WTC11 (cell line): ENCODE data around the gene DRD4. TPM values are rescaled to one million over a fixed set of nuclear protein-coding genes. Genes with fewer than 3 reads are reported as not detected.

ENCODE experiments used
- ATAC-seq: fragments of 200-7000 bp; cut with Tn5 transposase; 2 replicates; pipeline ENCODE4 v1.10.0; 2021; ENCODE audit warnings: mild to moderate bottlenecking, moderate library complexity
- CTCF ChIA-PET: fragments of 300-600 bp; sonication (Branson Sonifier 250); formaldehyde crosslinking; loops from one replicate; lab custom pipeline; 2021; ENCODE audit warnings: antibody characterized with exemption; lab: Charles Lee
- POLR2A ChIA-PET: fragments of 350-600 bp; sonication (Branson Sonifier 250); formaldehyde crosslinking; loops from one replicate; lab custom pipeline; 2021; ENCODE audit warnings: antibody characterized with exemption; lab: Charles Lee
- DNase-seq: peaks from one replicate; pipeline ENCODE4 v3.0.0; 2021; ENCODE audit warnings: low spot score
- H3K27ac Mint-ChIP-seq: 2 replicates; pipeline ENCODE4 v1.8.0; 2021; ENCODE audit warnings: mixed read lengths
- H3K27me3 Mint-ChIP-seq: 2 replicates; pipeline ENCODE4 v1.8.0; 2021; ENCODE audit warnings: low read depth, mild to moderate bottlenecking, moderate library complexity, mixed read lengths
- H3K36me3 Mint-ChIP-seq: 2 replicates; pipeline ENCODE4 v1.8.0; 2021; ENCODE audit warnings: mixed read lengths
- H3K4me1 Mint-ChIP-seq: 2 replicates; pipeline ENCODE4 v1.8.0; 2022; ENCODE audit warnings: mixed read lengths
- H3K4me3 Mint-ChIP-seq: 2 replicates; pipeline ENCODE4 v1.8.0; 2021; ENCODE audit warnings: mild to moderate bottlenecking, moderate library complexity, mixed read lengths
- H3K9me3 Mint-ChIP-seq: 2 replicates; pipeline ENCODE4 v1.8.0; 2021; ENCODE audit warnings: mixed read lengths
- ATF1 ChIP-seq: sonication (generic); formaldehyde crosslinking; IDR thresholded peaks from 2 replicates; pipeline ENCODE4 v1.8.1; 2023; ENCODE audit warnings: mild to moderate bottlenecking, moderate library complexity, missing genetic modification reagents
- E2F4 ChIP-seq: sonication (generic); formaldehyde crosslinking; IDR thresholded peaks from 2 replicates; pipeline ENCODE4 v1.8.1; 2022; ENCODE audit warnings: low read depth, mild to moderate bottlenecking, moderate library complexity, missing genetic modification reagents, borderline replicate concordance
- FOXJ3 ChIP-seq: sonication (generic); formaldehyde crosslinking; IDR thresholded peaks from 2 replicates; pipeline ENCODE4 v1.9.0; 2021; ENCODE audit warnings: missing genetic modification reagents, mild to moderate bottlenecking, borderline replicate concordance
- FOXK1 ChIP-seq: sonication (generic); formaldehyde crosslinking; IDR thresholded peaks from 2 replicates; pipeline ENCODE4 v1.8.0; 2022; ENCODE audit warnings: mild to moderate bottlenecking, moderate library complexity, missing genetic modification reagents
- GRHL2 ChIP-seq: fragments of 250-450 bp; sonication (Bioruptor Pico); IDR thresholded peaks from 2 replicates; pipeline ENCODE4 v1.8.0; 2022; ENCODE audit warnings: mild to moderate bottlenecking, moderate library complexity; ENCODE audit not compliant: insufficient replicate concordance, severe bottlenecking
- IRF2 ChIP-seq: sonication (generic); formaldehyde crosslinking; IDR thresholded peaks from 2 replicates; pipeline ENCODE4 v1.8.0; 2022; ENCODE audit warnings: low read depth, missing genetic modification reagents, borderline replicate concordance
- JUN ChIP-seq: sonication (generic); formaldehyde crosslinking; IDR thresholded peaks from 2 replicates; pipeline ENCODE4 v1.8.0; 2023; ENCODE audit warnings: mild to moderate bottlenecking, missing genetic modification reagents
- KAT7 ChIP-seq: sonication (generic); formaldehyde crosslinking; IDR thresholded peaks from 2 replicates; pipeline ENCODE4 v1.8.1; 2023; ENCODE audit warnings: missing genetic modification reagents, mild to moderate bottlenecking, borderline replicate concordance
- NFATC4 ChIP-seq: fragments of 250-450 bp; sonication (Bioruptor Pico); IDR thresholded peaks from 2 replicates; pipeline ENCODE4 v1.9.0; 2021; ENCODE audit warnings: mild to moderate bottlenecking
- NFYB ChIP-seq: sonication (generic); formaldehyde crosslinking; conservative IDR thresholded peaks from 2 replicates; pipeline ENCODE4 v1.8.0; 2022; ENCODE audit warnings: low read depth, missing genetic modification reagents
- NR1H2 ChIP-seq: sonication (generic); formaldehyde crosslinking; IDR thresholded peaks from 2 replicates; pipeline ENCODE4 v1.9.0; 2021; ENCODE audit warnings: mild to moderate bottlenecking, moderate library complexity, missing genetic modification reagents
- RELA ChIP-seq: sonication (generic); formaldehyde crosslinking; IDR thresholded peaks from 2 replicates; pipeline ENCODE4 v1.8.1; 2022; ENCODE audit warnings: missing genetic modification reagents, mild to moderate bottlenecking, borderline replicate concordance
- SMAD3 ChIP-seq: sonication (generic); formaldehyde crosslinking; IDR thresholded peaks from 2 replicates; pipeline ENCODE4 v1.8.0; 2022; ENCODE audit warnings: missing genetic modification reagents, mild to moderate bottlenecking, borderline replicate concordance
- STAT6 ChIP-seq: sonication (generic); formaldehyde crosslinking; conservative IDR thresholded peaks from 2 replicates; pipeline ENCODE4 v1.8.1; 2023; ENCODE audit warnings: mild to moderate bottlenecking, low read depth, missing genetic modification reagents, moderate library complexity
- TEAD1 ChIP-seq: sonication (generic); formaldehyde crosslinking; IDR thresholded peaks from 2 replicates; pipeline ENCODE4 v1.8.0; 2022; ENCODE audit warnings: mild to moderate bottlenecking, missing genetic modification reagents
- ZNF121 ChIP-seq: sonication (generic); formaldehyde crosslinking; IDR thresholded peaks from 2 replicates; pipeline ENCODE4 v1.8.0; 2023; ENCODE audit warnings: missing genetic modification reagents
- ZNF219 ChIP-seq: sonication (generic); formaldehyde crosslinking; IDR thresholded peaks from 2 replicates; pipeline ENCODE4 v1.8.0; 2023; ENCODE audit warnings: missing genetic modification reagents, mild to moderate bottlenecking, borderline replicate concordance
- ZNF263 ChIP-seq: sonication (generic); formaldehyde crosslinking; IDR thresholded peaks from 2 replicates; pipeline ENCODE4 v1.8.1; 2022; ENCODE audit warnings: low read depth, mild to moderate bottlenecking, moderate library complexity, missing genetic modification reagents
- total RNA-seq: library from RNA; stranded (reverse); gene quantifications from 3 replicates; pipeline ENCODE4 v1.2.3, GENCODE V29; 2021
- TF ChIP-seq, protein P1 (sequence below): sonication (generic); formaldehyde crosslinking; conservative IDR thresholded peaks from 2 replicates; pipeline ENCODE4 v1.8.1; 2022; ENCODE audit warnings: mild to moderate bottlenecking, missing genetic modification reagents
- TF ChIP-seq, protein P2 (sequence below): fragments of 200-600 bp; IDR thresholded peaks from 2 replicates; pipeline ENCODE4 v1.8.0; 2022; ENCODE audit warnings: antibody characterized with exemption
- TF ChIP-seq, protein P3 (sequence below): fragments of 250-450 bp; sonication (Bioruptor Pico); IDR thresholded peaks from 2 replicates; pipeline ENCODE4 v1.9.0; 2021; ENCODE audit warnings: moderate library complexity, mild to moderate bottlenecking, inconsistent platforms, borderline replicate concordance

Gene DRD4
- total RNA-seq, 1 experiment from 2014 or later, result 3.7 TPM

- TF ChIP-seq, protein P1, sequence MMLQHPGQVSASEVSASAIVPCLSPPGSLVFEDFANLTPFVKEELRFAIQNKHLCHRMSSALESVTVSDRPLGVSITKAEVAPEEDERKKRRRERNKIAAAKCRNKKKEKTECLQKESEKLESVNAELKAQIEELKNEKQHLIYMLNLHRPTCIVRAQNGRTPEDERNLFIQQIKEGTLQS (CRISPR knock-in tag), result no peak
- TF ChIP-seq E2F4 (CRISPR knock-in tag) (no peak), NFATC4 (no peak), SMAD3 (CRISPR knock-in tag) (no peak), ZNF121 (no peak), FOXJ3 (CRISPR knock-in tag) (no peak)
- TF ChIP-seq, protein P2, sequence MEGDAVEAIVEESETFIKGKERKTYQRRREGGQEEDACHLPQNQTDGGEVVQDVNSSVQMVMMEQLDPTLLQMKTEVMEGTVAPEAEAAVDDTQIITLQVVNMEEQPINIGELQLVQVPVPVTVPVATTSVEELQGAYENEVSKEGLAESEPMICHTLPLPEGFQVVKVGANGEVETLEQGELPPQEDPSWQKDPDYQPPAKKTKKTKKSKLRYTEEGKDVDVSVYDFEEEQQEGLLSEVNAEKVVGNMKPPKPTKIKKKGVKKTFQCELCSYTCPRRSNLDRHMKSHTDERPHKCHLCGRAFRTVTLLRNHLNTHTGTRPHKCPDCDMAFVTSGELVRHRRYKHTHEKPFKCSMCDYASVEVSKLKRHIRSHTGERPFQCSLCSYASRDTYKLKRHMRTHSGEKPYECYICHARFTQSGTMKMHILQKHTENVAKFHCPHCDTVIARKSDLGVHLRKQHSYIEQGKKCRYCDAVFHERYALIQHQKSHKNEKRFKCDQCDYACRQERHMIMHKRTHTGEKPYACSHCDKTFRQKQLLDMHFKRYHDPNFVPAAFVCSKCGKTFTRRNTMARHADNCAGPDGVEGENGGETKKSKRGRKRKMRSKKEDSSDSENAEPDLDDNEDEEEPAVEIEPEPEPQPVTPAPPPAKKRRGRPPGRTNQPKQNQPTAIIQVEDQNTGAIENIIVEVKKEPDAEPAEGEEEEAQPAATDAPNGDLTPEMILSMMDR, result no peak
- TF ChIP-seq, protein P3, sequence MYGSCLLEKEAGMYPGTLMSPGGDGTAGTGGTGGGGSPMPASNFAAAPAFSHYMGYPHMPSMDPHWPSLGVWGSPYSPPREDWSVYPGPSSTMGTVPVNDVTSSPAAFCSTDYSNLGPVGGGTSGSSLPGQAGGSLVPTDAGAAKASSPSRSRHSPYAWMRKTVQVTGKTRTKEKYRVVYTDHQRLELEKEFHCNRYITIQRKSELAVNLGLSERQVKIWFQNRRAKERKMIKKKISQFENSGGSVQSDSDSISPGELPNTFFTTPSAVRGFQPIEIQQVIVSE, result no peak
- Mint-ChIP-seq H3K4me3 (no peak overlapping the region), H3K27ac (peak overlapping the region; percentile 53; the same call in 1 of the 2 replicates), H3K36me3 (peaks cover 18% of the 10 kb centered on the region), H3K9me3 (no peaks in the 10 kb centered on the region), H3K27me3 (no peaks in the 10 kb centered on the region), H3K4me1 (no peaks in the 10 kb centered on the region)
- ATAC-seq (no peak), DNase-seq (no peak)
- ChIA-PET POLR2A (no interaction called here), CTCF (interaction anchor here (0.6 to 1.2 kb wide), 3 partner anchors 19 to 73 kb away, joined by 3 to 5 read pairs (median 3); no protein-coding TSS in a partner anchor)
Observed at GRCh38 chr11:657691-658126, 20.6 kb downstream of the DRD4 start.

DNA sequence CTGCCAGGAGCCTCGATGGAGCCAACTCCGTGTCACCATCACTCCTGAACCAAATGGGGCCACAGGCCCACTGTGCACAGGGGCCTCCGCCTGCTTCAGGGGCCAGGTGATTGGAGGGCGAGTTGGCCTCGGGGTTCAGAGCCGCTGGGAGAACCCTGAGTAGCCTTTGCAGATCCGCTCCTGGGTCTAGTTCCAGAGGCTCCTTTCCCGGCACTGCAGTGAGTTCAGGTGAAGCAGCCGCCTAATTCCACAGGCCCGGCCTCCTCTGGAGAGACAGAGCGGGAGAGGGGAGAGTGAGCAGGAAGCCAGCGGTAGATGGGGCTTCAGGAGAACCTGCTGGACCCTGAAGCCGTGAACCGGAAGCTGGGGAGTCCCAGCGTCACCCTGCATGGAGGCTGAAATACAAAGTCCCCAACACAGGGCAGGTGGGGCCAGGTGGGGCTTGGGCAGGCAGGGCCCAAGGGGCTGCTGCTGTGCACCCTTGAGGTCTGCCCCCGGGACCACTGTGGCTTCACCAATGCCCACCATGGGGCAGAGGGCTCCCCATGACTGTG, 22.5 kb downstream of the DRD4 start:
- H3K27ac Mint-ChIP-seq, result peak overlapping the region; percentile 65; the same call in 1 of the 2 replicates
- no peak for ATAC-seq
- no peak for TF ChIP-seq IRF2
- TF ChIP-seq FOXK1 (CRISPR knock-in tag), result no peak
- no peak for TF ChIP-seq RELA
- TF ChIP-seq ZNF263 (CRISPR knock-in tag), result no peak
- no peak for TF ChIP-seq TEAD1 (CRISPR knock-in tag)
- TF ChIP-seq GRHL2 (CRISPR knock-in tag), result no peak
- TF ChIP-seq, protein P1 (CRISPR knock-in tag), result no peak
- no peak for TF ChIP-seq JUN (CRISPR knock-in tag)
- TF ChIP-seq NFYB (CRISPR knock-in tag), result no peak
- TF ChIP-seq ATF1 (CRISPR knock-in tag), result no peak
- no peak for TF ChIP-seq STAT6 (CRISPR knock-in tag)
- TF ChIP-seq NR1H2 (CRISPR knock-in tag), result no peak
- no peak for TF ChIP-seq KAT7
- TF ChIP-seq ZNF219, result no peak
- TF ChIP-seq, all 79 proteins: peak for 0
- ChIA-PET POLR2A (no interaction called here), CTCF (interaction anchor here (1.0 kb wide), 1 partner anchor 66 kb away, joined by 4 read pairs; no protein-coding TSS in a partner anchor)
- no peaks in the 10 kb centered on the region for H3K4me1 Mint-ChIP-seq
- no peaks in the 10 kb centered on the region for H3K9me3 Mint-ChIP-seq
- no peaks in the 10 kb centered on the region for H3K27me3 Mint-ChIP-seq
- H3K36me3 Mint-ChIP-seq, result peaks cover 25% of the 10 kb centered on the region
- no peak for DNase-seq
- no peak overlapping the region for H3K4me3 Mint-ChIP-seq
